Measurements from ENCODE around the gene PCSK5.
"Not testable (repeated sequence)": the region's sequence is repeated elsewhere in the genome, so short reads cannot be mapped to it uniquely, and the experiment has no call there.

Gene PCSK5

GRCh38 chr9:75957116-75957515 lies 66.6 kb downstream of the PCSK5 start:
- no peak for DNase-seq (ENCODE audit: low read depth, low spot score)
- ChIA-PET POLR2A (no interaction called here), CTCF (no interaction called here)
- no peak overlapping the region for H3K4me3 ChIP-seq (ENCODE audit: low read depth, low read length)
- TF ChIP-seq, protein P1, sequence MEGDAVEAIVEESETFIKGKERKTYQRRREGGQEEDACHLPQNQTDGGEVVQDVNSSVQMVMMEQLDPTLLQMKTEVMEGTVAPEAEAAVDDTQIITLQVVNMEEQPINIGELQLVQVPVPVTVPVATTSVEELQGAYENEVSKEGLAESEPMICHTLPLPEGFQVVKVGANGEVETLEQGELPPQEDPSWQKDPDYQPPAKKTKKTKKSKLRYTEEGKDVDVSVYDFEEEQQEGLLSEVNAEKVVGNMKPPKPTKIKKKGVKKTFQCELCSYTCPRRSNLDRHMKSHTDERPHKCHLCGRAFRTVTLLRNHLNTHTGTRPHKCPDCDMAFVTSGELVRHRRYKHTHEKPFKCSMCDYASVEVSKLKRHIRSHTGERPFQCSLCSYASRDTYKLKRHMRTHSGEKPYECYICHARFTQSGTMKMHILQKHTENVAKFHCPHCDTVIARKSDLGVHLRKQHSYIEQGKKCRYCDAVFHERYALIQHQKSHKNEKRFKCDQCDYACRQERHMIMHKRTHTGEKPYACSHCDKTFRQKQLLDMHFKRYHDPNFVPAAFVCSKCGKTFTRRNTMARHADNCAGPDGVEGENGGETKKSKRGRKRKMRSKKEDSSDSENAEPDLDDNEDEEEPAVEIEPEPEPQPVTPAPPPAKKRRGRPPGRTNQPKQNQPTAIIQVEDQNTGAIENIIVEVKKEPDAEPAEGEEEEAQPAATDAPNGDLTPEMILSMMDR (IDR thresholded peaks at IDR 0.05; ENCODE audit: insufficient read depth, low read length, missing control alignments), result no peak

DNA sequence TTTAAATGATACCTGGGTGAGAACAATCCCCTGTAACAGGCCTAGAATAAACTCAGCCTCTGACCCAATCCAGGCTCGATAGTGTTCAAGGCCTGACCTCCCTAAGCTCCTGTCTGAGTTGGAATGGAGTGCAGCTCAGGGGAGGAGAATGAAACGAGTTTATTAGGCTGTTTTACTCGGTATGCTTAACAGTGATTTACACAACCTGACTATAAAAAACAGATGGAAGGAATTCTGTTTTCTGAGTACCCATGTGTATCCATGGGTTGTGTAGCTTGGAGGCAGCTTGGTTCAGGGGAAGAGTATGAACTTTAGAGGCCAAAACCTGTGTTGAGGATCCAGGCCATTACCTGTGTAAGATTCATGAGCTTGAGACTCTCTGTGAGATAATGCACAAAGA lies 67.8 kb downstream of the PCSK5 start:
- no peak overlapping the region for H3K4me3 ChIP-seq (ENCODE audit: low read depth, low read length)
- ChIA-PET CTCF (interaction anchor here (0.5 to 1.7 kb wide), 2 partner anchors 344 to 378 kb away, joined by 3 to 4 read pairs; no protein-coding TSS in a partner anchor), POLR2A (no interaction called here)
- TF ChIP-seq, protein P1 (IDR thresholded peaks at IDR 0.05; ENCODE audit: insufficient read depth, low read length, missing control alignments), result no peak
- DNase-seq (ENCODE audit: low read depth, low spot score), result no peak

GRCh38 chr9:75960551-75960950 lies 70.1 kb downstream of the PCSK5 start:
- ChIA-PET POLR2A (no interaction called here), CTCF (interaction anchor here (1.3 kb wide), 1 partner anchor 19 kb away, joined by 3 read pairs; no protein-coding TSS in a partner anchor)
- no peak for DNase-seq (ENCODE audit: low read depth, low spot score)
- TF ChIP-seq, protein P1 (IDR thresholded peaks at IDR 0.05; ENCODE audit: insufficient read depth, low read length, missing control alignments), result no peak
- H3K4me3 ChIP-seq (ENCODE audit: low read depth, low read length), result no peak overlapping the region

GRCh38 chr9:75962013-75962661 lies 71.7 kb downstream of the PCSK5 start:
- DNase-seq (ENCODE audit: low read depth, low spot score), result no peak
- POLR2A ChIA-PET, result interaction anchor here (0.6 kb wide), 1 partner anchor 1110 kb away, joined by 3 read pairs; no protein-coding TSS in a partner anchor

GRCh38 chr9:75962662-75963036 lies 72.2 kb downstream of the PCSK5 start:
- TF ChIP-seq, protein P1 (IDR thresholded peaks at IDR 0.05; ENCODE audit: insufficient read depth, low read length, missing control alignments), result no peak
- ChIA-PET POLR2A (no interaction called here), CTCF (no interaction called here)
- no peak for DNase-seq (ENCODE audit: low read depth, low spot score)
- H3K4me3 ChIP-seq (ENCODE audit: low read depth, low read length), result no peak overlapping the region

More at GRCh38 chr9:75962013-75962661, 71.7 kb downstream of the PCSK5 start:
- CTCF ChIA-PET, result no interaction called here
- H3K4me3 ChIP-seq (ENCODE audit: low read depth, low read length), result no peak overlapping the region
- TF ChIP-seq, protein P1 (IDR thresholded peaks at IDR 0.05; ENCODE audit: insufficient read depth, low read length, missing control alignments), result no peak

DNA sequence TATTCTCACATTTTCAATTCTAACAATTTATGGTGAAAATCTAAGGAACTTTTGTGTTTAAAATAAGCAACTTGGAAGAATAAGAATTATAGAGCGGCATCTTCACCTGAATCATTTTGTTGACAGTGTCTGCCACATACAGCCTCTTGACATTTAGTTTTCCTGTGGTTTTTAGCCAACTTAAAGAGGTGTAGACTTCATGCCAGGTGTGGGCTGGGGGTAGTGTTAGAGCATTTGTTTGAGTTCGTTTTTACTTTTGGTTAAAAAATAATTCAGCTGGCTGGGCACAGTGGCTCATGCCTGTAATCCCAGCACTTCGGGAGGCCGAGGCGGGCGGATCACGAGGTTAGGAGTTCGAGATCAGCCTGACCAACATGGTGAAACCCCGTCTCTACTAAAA lies 72.8 kb downstream of the PCSK5 start:
- DNase-seq (ENCODE audit: low read depth, low spot score); CTCF ChIA-PET; POLR2A ChIA-PET; H3K4me3 ChIP-seq (ENCODE audit: low read depth, low read length): not testable (repeated sequence)

DNA sequence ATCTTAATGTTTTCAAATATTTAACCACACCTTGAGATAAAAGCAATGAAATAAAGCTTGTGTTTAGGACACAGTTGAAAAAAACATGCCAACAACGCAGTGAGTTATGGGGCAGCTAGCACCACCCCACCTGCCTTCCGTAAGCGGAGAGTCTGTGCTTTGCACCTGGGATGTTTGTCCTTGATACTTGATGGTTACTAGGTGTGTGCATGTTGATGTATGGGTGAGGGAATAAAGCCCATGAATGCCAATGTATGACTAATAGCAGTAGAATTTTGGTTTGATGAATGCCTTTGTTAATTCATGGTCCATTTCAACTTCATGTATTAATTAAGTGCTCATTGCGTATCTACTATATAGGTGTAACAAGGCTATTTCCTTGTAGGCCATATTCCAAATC lies 74.0 kb downstream of the PCSK5 start:
- DNase-seq (ENCODE audit: low read depth, low spot score), result no peak
- no peak overlapping the region for H3K4me3 ChIP-seq (ENCODE audit: low read depth, low read length)
- CTCF ChIA-PET, result no interaction called here
- TF ChIP-seq, protein P1 (IDR thresholded peaks at IDR 0.05; ENCODE audit: insufficient read depth, low read length, missing control alignments), result no peak
- POLR2A ChIA-PET, result no interaction called here

Measured in AG04449 (cell line).